Measurements from ENCODE around the gene PRKN. TPM values are rescaled to one million over a fixed set of nuclear protein-coding genes. Genes with fewer than 3 reads are reported as not detected.

PRKN gene
- polyA plus RNA-seq, 1 donor from 2014 or later: 1.2 TPM

DNA sequence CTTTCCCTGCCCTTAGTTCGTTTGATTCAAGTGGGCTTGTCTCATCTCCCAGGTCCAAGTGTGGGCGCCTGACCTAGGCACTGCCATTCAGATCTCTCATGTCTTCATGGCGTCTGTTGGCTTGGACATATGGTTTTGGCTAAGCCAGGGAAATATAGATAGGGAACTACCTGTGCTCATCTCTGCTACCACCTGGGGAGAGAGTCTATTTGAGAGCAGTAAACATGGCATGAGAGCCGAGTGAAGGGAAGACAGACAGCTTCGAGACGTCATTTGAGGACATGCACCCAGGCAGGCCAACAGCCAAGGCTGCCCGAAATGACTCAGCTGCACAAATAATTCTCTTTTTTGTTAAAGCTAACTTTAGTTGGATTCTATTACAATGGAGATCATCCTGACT is 1083.0 kb downstream of the PRKN start:
- Histone ChIP-seq H3K9ac (ENCODE audit: low read length) (no peak overlapping the region), H3K4me3 (ENCODE audit: low read length) (no peak overlapping the region), H4K20me1 (ENCODE audit: insufficient read depth) (no peaks in the 10 kb centered on the region), H3K79me2 (replicated peaks; ENCODE audit: insufficient read depth, low read length) (no peaks in the 10 kb centered on the region), H3K4me2 (ENCODE audit: low read length) (no peak overlapping the region), H3F3A (ENCODE audit: insufficient read depth, low read length, poor library complexity, severe bottlenecking) (no peaks in the 10 kb centered on the region), H3K27me3 (ENCODE audit: insufficient read depth, low read depth, low read length) (no peaks in the 10 kb centered on the region), H3K27ac (ENCODE audit: low read length) (no peak overlapping the region), H2AFZ (ENCODE audit: low read depth, low read length) (no peak overlapping the region), H3K36me3 (ENCODE audit: insufficient read depth, low read length) (no peaks in the 10 kb centered on the region), H3K9me2 (ENCODE audit: insufficient read depth, low read length) (no peaks in the 10 kb centered on the region), H3K9me3 (ENCODE audit: low read length) (no peaks in the 10 kb centered on the region)
- no peak for TF ChIP-seq EZH2 (IDR thresholded peaks at IDR 0.05; ENCODE audit: borderline replicate concordance, insufficient read depth, low read length, poor library complexity, severe bottlenecking)
- no peak for TF ChIP-seq RAD21 (conservative IDR thresholded peaks at IDR 0.05)
- TF ChIP-seq, protein P1, sequence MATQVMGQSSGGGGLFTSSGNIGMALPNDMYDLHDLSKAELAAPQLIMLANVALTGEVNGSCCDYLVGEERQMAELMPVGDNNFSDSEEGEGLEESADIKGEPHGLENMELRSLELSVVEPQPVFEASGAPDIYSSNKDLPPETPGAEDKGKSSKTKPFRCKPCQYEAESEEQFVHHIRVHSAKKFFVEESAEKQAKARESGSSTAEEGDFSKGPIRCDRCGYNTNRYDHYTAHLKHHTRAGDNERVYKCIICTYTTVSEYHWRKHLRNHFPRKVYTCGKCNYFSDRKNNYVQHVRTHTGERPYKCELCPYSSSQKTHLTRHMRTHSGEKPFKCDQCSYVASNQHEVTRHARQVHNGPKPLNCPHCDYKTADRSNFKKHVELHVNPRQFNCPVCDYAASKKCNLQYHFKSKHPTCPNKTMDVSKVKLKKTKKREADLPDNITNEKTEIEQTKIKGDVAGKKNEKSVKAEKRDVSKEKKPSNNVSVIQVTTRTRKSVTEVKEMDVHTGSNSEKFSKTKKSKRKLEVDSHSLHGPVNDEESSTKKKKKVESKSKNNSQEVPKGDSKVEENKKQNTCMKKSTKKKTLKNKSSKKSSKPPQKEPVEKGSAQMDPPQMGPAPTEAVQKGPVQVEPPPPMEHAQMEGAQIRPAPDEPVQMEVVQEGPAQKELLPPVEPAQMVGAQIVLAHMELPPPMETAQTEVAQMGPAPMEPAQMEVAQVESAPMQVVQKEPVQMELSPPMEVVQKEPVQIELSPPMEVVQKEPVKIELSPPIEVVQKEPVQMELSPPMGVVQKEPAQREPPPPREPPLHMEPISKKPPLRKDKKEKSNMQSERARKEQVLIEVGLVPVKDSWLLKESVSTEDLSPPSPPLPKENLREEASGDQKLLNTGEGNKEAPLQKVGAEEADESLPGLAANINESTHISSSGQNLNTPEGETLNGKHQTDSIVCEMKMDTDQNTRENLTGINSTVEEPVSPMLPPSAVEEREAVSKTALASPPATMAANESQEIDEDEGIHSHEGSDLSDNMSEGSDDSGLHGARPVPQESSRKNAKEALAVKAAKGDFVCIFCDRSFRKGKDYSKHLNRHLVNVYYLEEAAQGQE (IDR thresholded peaks at IDR 0.05; ENCODE audit: borderline replicate concordance): no peak
- TF ChIP-seq MXI1 (conservative IDR thresholded peaks at IDR 0.05; ENCODE audit: poor library complexity, severe bottlenecking): no peak

DNA sequence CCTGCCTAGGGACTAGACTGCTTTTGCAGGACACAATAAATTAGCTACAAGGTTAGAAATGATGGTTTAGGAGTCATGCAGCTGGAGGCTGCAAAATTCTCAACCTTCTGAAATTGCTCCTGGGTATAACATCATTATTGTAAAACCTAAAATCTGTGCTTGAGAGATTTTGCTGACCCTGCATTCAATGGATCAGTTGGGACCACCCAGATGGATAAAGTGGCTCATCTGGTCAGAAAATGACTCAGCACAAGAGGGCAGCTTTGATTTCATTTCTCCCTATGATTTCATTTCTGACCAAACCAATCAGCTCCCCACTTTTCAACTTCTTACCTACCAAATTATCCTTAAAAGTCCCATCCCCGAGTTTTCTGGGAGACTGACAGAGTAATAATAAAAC is 1086.4 kb downstream of the PRKN start:
- H3K27me3 ChIP-seq (ENCODE audit: insufficient read depth, low read depth, low read length): no peaks in the 10 kb centered on the region
- no peaks in the 10 kb centered on the region for H3K36me3 ChIP-seq (ENCODE audit: insufficient read depth, low read length)
- no peak overlapping the region for H3K4me2 ChIP-seq (ENCODE audit: low read length)
- TF ChIP-seq EP300 (conservative IDR thresholded peaks at IDR 0.05; ENCODE audit: poor library complexity, severe bottlenecking): no peak
- no peak for TF ChIP-seq SMC3 (conservative IDR thresholded peaks at IDR 0.05; ENCODE audit: poor library complexity)
- TF ChIP-seq TAF1 (IDR thresholded peaks at IDR 0.05; ENCODE audit: low read depth): no peak
- TF ChIP-seq EZH2 (IDR thresholded peaks at IDR 0.05; ENCODE audit: borderline replicate concordance, insufficient read depth, low read length, poor library complexity, severe bottlenecking): no peak
- no peak for TF ChIP-seq MXI1 (conservative IDR thresholded peaks at IDR 0.05; ENCODE audit: poor library complexity, severe bottlenecking)
- TF ChIP-seq POLR2AphosphoS5 (IDR thresholded peaks at IDR 0.05): no peak
- no peaks in the 10 kb centered on the region for H3K9me2 ChIP-seq (ENCODE audit: insufficient read depth, low read length)
- no peak overlapping the region for H3K27ac ChIP-seq (ENCODE audit: low read length)
- H3F3A ChIP-seq (ENCODE audit: insufficient read depth, low read length, poor library complexity, severe bottlenecking): no peaks in the 10 kb centered on the region
- H3K4me3 ChIP-seq (ENCODE audit: low read length): no peak overlapping the region
- no peak overlapping the region for H2AFZ ChIP-seq (ENCODE audit: low read depth, low read length)
- no peaks in the 10 kb centered on the region for H4K20me1 ChIP-seq (ENCODE audit: insufficient read depth)
- no peaks in the 10 kb centered on the region for H3K9me3 ChIP-seq (ENCODE audit: low read length)
- H3K79me2 ChIP-seq (replicated peaks; ENCODE audit: insufficient read depth, low read length): no peaks in the 10 kb centered on the region
- H3K9ac ChIP-seq (ENCODE audit: low read length): no peak overlapping the region

DNA sequence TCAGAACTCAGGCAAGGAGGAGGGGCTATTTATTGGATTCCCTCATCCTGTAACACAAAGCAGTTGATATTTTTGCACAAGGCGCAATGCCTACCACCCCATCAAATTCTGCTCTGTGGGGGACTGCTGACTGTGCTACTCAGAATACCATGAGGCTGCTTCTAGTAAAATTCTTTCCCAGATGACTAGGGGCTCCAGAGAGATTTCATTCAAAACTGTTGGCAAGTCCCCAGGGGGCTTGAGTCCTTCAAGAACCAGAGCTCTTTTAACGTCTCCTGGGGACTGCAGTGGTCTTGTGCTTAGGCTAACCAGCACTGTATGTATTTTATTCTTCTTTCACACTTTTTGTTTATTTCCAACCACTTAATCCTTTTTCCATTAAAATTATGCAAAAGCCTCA is 1087.8 kb downstream of the PRKN start:
- no peak overlapping the region for H3K27ac ChIP-seq (ENCODE audit: low read length)
- H3K27me3 ChIP-seq (ENCODE audit: insufficient read depth, low read depth, low read length): no peaks in the 10 kb centered on the region
- no peaks in the 10 kb centered on the region for H3K79me2 ChIP-seq (replicated peaks; ENCODE audit: insufficient read depth, low read length)
- H3K4me2 ChIP-seq (ENCODE audit: low read length): no peak overlapping the region
- no peaks in the 10 kb centered on the region for H3F3A ChIP-seq (ENCODE audit: insufficient read depth, low read length, poor library complexity, severe bottlenecking)
- H3K9me3 ChIP-seq (ENCODE audit: low read length): no peaks in the 10 kb centered on the region
- no peaks in the 10 kb centered on the region for H3K36me3 ChIP-seq (ENCODE audit: insufficient read depth, low read length)
- H3K4me3 ChIP-seq (ENCODE audit: low read length): no peak overlapping the region
- no peak for TF ChIP-seq EP300 (conservative IDR thresholded peaks at IDR 0.05; ENCODE audit: poor library complexity, severe bottlenecking)
- no peak for TF ChIP-seq EZH2 (IDR thresholded peaks at IDR 0.05; ENCODE audit: borderline replicate concordance, insufficient read depth, low read length, poor library complexity, severe bottlenecking)
- no peak for TF ChIP-seq TAF1 (IDR thresholded peaks at IDR 0.05; ENCODE audit: low read depth)
- TF ChIP-seq SMC3 (conservative IDR thresholded peaks at IDR 0.05; ENCODE audit: poor library complexity): no peak
- TF ChIP-seq MXI1 (conservative IDR thresholded peaks at IDR 0.05; ENCODE audit: poor library complexity, severe bottlenecking): no peak
- TF ChIP-seq POLR2AphosphoS5 (IDR thresholded peaks at IDR 0.05): no peak
- TF ChIP-seq, protein P2, sequence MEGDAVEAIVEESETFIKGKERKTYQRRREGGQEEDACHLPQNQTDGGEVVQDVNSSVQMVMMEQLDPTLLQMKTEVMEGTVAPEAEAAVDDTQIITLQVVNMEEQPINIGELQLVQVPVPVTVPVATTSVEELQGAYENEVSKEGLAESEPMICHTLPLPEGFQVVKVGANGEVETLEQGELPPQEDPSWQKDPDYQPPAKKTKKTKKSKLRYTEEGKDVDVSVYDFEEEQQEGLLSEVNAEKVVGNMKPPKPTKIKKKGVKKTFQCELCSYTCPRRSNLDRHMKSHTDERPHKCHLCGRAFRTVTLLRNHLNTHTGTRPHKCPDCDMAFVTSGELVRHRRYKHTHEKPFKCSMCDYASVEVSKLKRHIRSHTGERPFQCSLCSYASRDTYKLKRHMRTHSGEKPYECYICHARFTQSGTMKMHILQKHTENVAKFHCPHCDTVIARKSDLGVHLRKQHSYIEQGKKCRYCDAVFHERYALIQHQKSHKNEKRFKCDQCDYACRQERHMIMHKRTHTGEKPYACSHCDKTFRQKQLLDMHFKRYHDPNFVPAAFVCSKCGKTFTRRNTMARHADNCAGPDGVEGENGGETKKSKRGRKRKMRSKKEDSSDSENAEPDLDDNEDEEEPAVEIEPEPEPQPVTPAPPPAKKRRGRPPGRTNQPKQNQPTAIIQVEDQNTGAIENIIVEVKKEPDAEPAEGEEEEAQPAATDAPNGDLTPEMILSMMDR (IDR thresholded peaks at IDR 0.05; ENCODE audit: poor library complexity, severe bottlenecking): no peak
- no peak for TF ChIP-seq RAD21 (conservative IDR thresholded peaks at IDR 0.05)
- TF ChIP-seq, protein P1 (IDR thresholded peaks at IDR 0.05; ENCODE audit: borderline replicate concordance): no peak
- no peaks in the 10 kb centered on the region for H3K9me2 ChIP-seq (ENCODE audit: insufficient read depth, low read length)
- no peak overlapping the region for H2AFZ ChIP-seq (ENCODE audit: low read depth, low read length)
- no peaks in the 10 kb centered on the region for H4K20me1 ChIP-seq (ENCODE audit: insufficient read depth)
- H3K9ac ChIP-seq (ENCODE audit: low read length): no peak overlapping the region

All from neural cell (in vitro differentiated cells).